GOT3 (cell line): ENCODE data around the gene TMEM238.

ENCODE experiments used
- DNase-seq: peaks from one replicate; lab custom pipeline; 2025; ENCODE audit warnings: mixed read lengths; lab: John Stamatoyannopoulos, UW

TMEM238 gene

DNA sequence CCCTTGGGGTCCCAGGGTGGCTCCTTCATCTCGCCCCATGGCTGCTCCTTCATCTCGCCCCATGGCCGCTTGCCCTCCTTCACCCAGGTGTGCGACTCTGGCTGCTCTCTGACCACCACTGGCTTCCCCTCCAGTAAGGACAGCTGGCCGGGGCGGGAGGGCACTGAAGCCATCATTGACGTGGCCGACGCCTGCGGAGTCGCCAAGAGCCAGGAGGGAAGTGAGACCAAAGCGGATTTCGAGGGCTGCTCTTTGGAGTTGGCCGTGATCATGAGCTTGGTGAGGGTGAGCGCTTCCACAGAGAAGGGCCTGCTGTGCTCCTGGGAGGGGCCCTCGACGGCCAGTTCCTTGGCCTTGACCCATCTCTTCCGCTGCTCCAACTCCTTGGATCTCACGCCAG, 25.6 kb downstream of the TMEM238 start:
- DNase-seq = no peak

DNA sequence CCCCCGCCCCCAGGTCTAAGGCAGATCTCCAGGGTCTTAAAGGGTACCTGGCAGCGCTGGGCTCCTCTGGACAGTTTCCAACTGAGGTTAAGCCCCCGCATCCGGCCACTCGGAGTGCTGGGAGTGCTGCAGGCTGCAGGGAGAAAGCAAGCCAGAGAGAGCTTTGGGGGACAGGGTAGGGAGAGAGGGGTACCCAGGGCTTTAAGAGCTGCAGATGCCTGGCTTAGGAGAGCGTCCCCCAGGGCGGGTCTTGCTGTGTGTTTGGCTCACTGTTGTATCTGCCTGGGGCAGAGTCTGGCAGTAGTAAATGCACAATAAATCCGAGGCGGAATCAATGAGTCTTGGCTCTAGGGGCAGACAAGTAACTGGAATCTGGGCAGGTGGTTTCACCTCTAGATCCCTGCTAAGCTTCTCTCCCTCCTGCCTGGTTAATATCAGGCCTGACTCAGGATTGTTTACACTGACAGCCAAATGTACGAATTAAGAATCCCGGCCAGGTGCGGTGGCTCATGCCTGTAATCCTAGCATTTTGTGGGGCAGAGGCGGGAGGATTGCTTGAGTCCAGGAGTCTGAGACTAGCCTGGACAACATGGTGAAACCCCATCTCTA, 28.8 kb downstream of the TMEM238 start:
- no peak for DNase-seq

DNA sequence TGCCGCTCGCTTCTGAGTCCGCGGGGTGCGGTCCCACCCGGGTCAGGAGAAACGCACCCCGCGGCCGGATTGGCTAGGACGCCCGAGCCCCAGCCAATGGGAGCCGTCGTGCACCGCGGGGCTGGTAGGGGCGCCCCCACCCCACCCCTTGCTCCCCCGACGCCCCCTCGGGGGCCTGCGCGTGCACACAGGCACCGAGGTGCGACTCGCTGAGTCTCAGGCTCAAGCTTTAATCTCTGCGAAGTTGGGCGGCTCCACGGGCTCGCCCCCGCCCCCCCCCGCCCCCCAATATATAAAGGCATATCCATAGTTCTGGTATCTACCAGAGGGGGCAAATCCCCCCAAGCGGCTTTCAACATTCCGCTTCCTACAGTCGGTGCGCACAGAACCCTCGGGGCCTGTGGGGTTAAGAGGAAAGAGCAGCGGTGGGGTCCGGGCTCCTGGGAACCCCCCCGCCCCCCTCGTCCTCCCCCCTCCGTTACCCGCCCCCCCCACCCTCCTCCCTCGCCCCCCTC, 29.3 kb downstream of the TMEM238 start, which contains the start of gene COX6B2:
Gene COX6B2 (minus strand): TSS at position 22 of the 515 bp plus-strand sequence. CDS start 198 bp downstream, outside the sequence.
- DNase-seq = no peak

DNA sequence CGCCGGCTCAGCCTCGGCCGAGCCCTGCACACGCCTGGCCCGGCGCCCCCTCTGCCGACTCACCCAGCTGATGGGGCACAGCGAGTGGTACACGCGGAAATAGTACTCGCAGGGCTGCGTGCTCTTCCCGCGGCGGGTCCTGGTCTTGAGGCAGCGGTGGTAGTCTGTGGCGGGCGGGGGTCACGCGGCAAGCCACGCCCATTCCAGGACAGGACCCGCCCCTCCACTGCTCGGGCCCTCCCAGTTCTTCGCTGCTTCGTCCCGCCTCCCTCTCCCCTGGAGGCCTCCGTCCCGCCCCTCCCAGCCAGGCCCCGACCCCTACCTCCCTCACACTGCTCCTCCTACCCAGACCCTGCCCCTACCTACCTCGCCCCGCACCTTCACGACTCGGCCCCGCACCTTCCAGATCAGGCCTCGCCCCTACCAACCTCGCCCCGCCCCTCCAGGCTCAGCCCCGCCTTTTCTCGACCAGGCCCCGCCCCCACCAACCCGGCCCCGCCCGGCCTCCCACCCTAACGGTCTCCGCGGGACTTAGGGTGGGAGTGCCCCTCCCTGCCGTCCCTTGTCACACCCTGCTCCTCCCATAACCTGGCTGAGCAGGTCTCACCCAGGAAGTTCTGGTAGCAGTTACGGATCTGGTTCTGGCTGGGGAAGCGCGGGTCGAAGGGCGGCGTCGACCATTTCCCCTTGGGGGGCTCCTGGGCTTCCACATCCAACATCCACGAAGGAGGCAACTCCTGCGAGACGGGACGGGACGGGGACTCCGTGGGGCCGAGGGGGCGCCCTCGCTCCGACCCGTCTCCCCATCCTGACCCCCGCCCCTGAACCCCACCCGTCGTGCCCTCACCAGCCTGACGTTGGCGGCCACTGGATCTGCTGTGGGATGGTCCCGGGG, 30.0 kb downstream of the TMEM238 start:
- no peak for DNase-seq

DNA sequence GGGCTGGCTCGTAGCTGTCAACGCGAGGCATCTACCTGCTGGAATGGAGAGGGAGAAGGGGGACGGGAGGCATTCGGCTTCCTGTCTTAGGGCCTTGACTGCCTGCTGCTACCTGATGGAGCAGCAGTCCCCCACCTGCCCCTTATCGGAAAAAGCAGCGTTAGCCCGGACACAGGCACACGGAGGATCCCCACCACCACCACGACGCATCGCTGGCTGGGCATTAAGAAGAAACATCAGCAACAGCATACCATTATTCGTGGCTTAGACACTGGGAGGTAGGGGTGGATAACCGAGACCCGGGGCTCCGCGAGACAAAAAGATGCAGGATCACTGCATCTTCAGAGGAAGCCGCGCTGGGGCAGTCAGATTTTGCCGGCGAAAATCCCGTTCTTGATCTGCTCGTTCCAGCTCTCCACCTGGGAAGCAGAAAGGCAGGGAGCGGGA, 30.7 kb downstream of the TMEM238 start:
- DNase-seq = no peak

DNA sequence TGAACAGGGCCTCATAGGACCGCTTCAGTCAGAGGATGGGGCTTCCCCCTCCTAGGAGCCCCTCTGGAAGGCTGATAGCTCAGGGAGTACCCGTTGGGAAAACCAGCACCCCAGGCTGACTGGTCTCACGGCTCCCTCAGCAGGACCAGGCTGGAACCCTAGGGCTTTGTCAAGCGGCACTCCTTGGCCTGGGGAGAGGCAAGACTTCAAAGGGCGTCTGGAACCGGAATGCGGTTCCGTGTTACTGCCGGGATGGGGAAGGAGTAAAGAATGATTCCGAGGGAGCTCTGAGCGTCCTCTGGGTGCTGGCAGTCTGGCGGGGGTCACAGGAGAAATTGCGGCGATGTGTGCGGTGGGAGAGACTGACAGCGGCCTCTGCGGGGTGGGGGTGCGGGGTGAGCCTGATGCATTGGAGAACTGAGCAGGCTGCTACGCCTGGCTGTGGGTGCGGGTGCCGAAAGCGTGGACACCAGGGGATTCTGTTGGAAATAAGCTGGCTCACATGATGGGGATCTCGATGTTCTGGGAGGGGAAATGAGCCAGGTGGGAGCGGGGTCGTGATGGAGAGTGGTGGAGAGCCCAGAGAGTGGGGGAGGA, 31.4 kb downstream of the TMEM238 start:
- no peak for DNase-seq

DNA sequence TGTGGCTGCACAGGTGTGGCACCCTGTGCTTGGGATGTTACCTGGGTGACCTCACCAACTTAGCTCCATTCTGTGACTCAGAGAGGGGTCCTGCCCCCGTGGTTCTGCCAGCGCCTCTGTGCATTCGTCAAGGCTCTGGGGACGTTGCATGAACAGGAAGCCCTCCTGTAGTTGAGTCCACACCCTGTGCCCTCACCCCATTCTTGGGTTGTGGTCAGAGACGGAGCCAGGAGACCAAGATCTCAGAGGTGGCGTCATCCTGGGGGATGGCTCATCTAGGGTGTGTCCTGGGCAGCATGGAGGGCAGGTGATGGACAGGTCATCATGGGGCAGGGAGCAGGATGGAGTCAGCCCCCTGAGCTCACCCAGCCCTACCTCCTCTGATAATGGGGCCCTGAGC, 32.1 kb downstream of the TMEM238 start:
- no peak for DNase-seq

DNA sequence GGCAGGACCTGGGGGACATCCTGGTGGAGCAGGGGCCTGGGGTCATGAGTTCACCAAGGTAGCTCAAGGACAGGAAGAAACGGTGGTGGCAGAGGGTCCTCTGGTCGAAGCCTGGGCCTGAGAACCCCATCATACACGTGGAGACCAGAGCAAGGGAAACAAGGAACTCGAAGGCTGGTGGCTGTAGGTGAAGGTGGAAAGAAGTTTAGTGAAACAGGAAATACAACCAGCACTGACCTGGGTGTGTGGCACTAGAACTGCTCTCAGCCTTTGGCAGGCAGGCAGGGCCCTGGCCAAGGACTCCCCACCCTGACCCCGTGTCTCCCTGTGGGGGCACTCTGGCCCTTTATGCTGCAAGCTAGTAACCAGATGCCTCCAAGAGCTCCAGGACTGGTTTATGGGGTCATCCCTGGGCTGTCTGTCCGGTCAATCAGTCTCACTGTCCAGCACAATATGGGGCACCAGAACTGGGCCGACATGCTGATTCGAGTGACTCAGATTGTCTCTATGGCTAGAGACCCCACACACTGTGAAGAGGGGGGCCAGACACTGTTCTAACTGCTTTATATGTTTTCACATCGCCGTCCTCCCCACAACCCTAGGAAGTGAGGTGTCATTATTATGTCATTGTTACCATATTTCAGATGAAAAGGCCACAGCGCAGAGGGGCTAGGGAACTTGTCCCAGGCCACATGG, 33.3 kb downstream of the TMEM238 start:
- DNase-seq = no peak

DNA sequence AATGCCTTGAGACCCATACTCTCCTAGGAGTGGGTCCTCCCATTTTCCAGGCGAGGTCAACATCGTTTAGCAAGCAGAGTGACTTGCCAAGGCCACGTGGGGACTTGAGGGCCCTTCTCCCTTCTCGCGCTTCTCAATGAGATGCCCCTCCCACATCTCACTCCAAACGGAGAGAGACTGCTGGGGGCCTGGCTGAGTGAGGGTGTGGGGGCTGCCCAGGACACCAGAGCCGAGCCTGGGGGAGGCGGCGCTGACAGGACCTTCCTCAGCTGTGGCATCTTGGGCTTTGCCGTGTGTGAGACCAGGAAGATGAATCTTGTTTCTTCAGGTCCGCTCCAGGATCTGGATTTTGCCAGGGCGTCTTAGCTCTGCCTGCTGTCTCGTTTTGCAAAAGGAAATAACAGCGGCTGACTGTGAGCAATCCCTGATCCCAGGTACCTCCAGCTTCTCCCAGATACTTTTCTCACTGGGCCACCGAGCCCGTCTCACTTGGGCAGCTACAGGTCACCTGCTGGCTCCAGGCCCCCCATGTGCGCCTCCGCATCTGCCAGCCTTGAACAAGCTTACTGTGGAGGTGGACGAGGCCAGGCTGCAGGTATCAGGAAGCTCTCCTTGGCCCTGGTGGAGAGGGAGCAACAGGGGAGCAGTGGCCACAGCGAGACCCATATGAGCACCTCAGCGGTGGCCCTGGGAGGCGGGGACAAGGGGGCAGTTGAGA, 35.6 kb downstream of the TMEM238 start:
- no peak for DNase-seq

DNA sequence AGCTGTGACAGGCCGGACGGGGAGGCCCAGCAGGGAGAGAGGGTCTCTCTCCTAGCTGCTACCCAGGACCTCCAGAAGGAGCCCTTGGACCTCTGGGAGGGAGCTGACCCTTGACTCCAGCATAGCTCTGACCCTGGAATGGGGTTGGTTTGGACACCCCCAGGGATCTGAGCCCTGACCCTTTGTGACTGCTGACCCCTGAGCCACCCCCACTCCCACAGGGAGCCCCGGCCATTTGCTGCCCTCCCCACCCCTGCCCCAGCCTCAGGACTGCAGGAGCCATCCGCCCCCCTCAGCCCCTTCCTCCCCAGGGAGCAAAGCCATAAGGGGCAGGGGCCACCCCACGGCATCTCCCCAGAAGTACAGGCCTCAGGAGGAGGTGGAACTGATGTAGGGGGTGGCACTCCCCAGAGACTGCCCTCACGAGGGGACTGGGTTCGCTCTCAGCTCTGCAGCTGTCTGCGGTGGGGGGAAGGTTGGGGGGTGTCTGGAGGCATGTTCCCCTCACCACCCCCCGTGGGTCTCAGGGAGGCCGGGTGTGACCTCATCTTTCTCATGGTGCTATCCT, 36.6 kb downstream of the TMEM238 start:
- DNase-seq = no peak

DNA sequence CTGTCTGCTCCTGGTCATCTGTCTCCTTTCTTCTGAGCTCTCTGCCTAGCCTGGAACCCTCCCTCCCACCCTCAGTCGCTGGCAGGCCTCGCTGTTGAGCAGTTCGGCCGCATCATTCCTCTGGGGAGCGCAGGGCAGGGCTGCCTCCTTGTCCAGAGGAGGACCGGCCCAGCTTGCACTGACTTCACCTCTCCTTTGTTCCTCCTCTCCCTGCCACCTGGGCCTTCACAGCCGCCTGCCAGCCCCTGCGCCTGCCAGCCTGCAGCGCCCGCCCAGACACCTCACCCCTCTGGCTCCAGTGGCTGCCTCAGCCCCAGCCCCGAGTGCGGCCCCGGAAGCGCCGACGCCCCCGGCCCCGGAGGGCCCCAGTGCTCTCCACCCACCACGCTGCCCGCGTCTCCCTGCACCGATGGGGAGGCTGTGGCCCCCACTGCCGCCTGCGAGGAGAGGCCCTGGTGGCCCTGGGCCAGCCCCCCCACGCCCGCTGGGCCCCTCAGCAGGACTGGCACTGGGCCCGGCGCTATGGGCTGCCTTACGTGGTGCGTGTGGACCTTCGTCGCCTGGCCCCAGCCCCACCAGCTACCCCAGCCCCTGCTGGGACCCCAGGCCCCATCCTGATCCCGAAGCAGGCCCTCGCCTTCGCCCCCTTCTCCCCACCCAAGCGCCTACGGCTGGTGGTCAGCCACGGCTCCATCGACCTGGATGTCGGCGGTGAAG, 37.2 kb downstream of the TMEM238 start:
- DNase-seq = no peak

DNA sequence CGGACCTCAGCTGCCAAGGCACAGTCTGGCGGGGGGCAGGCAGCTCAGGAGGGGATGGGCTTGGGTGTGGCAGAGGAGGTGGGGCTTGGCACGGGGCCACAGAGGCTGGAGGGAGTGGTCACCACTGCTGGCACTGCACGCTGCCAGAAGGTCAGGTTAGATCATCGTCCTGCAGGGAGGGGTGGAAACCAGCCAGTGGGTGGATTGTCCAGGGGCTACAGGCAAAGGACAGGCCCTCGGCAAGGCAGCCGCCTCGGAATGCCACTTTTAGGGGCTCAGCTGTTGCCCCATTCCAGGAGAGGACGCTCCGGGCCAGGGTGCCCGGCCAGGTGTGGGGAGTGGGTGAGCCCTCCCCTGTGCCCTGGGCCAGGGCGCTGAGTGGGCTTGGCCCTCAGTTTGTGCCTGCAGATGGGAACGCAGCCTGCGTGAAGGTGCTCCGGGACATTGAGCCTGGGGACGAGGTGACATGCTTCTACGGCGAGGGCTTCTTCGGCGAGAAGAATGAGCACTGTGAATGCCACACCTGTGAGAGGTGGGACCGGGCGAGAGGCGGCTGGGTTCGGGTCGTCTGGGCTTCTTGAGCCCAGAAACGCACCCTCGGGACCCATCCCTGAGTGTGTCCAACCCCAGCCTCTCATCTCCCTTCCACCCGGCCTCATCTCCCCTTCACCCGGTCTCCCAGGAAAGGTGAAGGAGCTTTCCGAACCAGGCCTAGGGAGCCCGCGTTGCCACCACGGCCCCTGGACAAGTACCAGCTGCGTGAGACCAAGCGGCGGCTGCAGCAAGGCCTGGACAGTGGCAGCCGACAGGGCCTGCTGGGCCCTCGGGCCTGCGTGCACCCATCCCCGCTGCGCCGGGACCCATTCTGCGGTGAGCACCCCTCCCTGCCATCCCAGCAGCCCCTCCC, 38.0 kb downstream of the TMEM238 start:
- DNase-seq = no peak

DNA sequence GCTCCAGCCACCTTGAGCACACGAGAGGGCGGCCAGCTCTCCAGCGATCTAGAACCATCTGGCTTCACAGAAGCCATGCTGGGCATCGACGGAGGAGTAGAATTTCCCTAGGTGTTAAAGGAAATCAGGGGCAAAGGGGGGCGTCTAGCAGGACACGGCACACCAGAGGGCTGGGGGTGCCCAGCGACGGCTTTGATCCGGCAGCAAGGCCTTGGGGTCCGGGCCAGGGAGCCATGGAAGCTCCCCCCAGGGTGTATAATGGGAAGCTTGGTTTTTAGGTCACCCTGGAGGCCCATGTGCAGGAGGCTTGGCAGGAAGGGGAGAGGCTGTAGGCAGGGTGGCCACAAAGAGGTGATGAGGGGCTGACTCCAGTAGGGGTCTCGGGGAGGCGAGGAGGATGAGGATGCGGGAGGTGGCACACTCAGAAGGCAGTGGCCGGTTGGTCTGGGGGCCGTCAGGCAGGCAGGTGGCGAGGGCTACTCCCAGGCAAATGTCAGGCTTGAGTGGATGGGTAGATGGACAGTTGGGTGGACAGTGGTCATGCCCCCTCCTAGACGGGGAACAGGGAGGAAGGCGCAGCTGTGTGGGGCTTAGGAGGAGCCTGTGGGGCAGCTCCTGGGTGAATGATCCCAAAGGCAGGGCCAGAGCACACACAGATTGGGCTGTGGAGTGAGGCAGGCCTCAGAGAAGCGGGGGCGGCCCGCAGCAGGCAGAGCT, 38.8 kb downstream of the TMEM238 start:
- DNase-seq = no peak

DNA sequence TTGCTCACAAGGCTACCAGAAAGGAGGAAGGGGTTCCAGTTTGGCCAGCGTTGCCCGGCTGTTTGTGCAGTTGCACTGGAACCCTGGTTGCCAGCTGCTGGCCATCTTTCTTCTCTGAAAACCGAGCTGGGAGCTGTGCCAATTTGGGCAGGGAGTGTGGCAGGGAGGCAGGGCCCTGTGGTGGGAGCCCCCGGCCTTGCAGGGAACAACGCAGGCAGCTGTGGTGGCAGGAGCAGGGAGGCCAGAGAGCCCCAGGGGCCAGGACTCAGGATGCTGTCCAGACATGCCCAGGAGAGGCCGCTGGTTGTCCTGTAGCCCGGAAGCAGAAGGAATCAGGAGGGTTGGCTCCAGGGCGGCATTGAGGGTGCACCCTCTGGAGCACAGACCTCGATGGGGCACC, 39.6 kb downstream of the TMEM238 start:
- DNase-seq = no peak

DNA sequence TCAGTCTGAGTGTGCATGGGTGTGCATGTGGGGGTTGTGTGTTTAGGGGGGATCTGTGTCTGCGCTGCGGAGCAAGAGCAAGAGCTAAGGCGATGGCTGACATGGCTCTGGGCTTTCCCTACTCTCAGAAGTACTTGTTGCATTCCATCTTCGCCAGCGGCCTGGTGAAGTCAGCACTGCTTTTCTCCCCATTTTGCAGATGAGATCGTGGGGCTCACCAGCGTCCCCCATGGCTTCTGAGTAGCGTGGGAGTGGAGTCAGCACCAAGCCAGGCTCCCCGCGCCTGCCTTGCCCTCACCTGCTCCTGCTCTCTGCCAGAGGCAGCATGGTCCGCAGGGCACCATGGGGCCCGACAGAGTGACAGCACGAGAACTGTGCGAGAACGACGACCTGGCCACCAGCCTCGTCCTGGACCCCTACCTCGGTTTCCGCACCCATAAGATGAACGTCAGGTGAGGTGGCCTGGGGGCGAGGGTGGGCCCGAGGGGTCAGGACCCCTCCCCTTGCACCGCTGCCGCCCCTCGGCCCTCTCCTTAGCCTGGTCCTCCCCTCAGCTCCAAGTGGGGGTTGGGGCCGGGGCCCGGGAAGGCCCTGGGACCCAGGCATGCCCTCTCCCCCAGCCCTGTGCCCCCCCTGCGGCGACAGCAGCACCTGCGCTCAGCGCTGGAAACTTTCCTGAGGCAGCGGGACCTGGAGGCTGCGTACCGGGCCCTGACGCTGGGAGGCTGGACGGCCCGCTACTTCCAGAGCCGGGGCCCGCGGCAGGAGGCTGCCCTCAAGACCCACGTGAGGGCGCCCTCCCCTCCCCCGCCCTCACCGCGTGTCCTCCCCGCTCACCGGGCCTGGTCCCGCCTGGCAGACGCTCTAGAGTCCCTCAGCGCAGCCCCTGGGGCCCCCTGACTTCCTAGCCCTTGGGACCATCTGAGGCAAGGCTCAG, 42.2 kb downstream of the TMEM238 start:
- no peak for DNase-seq

DNA sequence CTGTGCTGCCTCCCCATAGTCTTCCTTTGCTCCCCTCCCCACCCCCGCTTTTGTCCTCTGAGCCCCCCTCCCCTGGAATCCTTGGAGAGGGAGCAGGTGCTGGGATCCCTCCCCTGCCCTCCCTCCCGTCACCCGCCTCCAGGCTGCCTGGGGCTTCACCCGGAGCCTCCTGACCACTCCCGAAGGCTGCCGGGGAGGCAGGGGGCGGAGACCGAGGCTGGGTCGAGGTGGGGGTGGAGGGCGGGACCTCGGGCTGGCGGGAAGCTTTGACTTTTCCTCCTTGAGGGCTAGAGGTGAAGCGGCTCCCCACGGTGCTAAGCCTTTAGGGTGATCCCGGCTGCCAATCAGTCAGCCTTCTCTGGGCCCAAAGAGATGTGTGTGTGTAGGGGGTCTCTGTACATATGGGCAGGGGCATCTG, 42.9 kb downstream of the TMEM238 start:
- no peak for DNase-seq

DNA sequence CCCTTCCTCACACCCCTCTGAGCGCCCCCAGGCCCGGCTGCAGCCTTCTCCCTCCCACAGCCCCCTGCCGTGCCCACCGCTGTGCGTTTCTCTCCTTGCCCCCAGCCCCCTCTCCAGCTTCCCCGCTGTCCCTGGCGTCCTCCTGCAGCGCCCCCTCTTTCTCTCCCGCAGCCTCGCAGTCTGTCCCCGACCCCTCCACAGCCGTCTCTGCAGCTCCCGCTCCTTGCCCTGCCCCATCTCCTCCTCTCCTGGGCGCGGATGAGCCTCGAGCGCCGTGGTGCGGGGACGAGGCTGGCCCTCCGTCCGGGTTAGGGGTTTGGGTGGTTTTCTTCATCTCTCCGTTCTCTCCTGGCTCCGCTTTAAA, 43.3 kb downstream of the TMEM238 start:
- no peak for DNase-seq
